HCT116 (cell line): ENCODE measurements around the gene AUTS2. TPM values are rescaled to one million over a fixed set of nuclear protein-coding genes. Genes with fewer than 3 reads are reported as not detected.

ENCODE experiments used
- ATAC-seq: fragments of 200-7000 bp; cut with Tn5 transposase; 2 replicates; pipeline ENCODE4 v1.9.1; 2020; ENCODE audit warnings: mild to moderate bottlenecking, moderate library complexity
- BruUV-seq: library from RNA; stranded (reverse); fragments of 400-500 nt; replicated peaks from 2 replicates; lab custom pipeline; 2021; lab: Mats Ljungman, UMichigan
- CTCF ChIA-PET: fragments of 300-600 bp; sonication (Branson Sonifier 250); formaldehyde crosslinking; loops from one replicate; lab custom pipeline; 2021; ENCODE audit warnings: antibody characterized with exemption; lab: Charles Lee
- POLR2A ChIA-PET: fragments of 300-600, 350-600 bp; sonication (Branson Sonifier 250); formaldehyde crosslinking; loops from one replicate; lab custom pipeline; 2021; ENCODE audit warnings: antibody characterized with exemption; lab: Charles Lee
- RAD21 ChIA-PET, 2 experiments: fragments of 300-600 bp; sonication (Branson Sonifier 250); formaldehyde crosslinking; loops; one replicate each; lab custom pipeline; 2023; ENCODE audit warnings: low total read pairs in 2 of 2; ENCODE audit not compliant: uncharacterized antibody in 2 of 2, unreplicated experiment in 2 of 2, low non-redundant PET in 1 of 2; lab: Charles Lee
- DNase-seq: peaks from one replicate; pipeline ENCODE4 v3.0.0-alpha.2; 2010; ENCODE audit warnings: low read depth, low spot score
- H2AFZ ChIP-seq: fragments of 200-600 bp; shearing (Covaris generic), sonication (generic); 2 replicates; pipeline ENCODE4 v1.6.1; 2017; ENCODE audit warnings: low read depth, mixed run types, mixed read lengths, antibody characterized with exemption, low read length; ENCODE audit not compliant: poor library complexity, severe bottlenecking
- H3K27ac ChIP-seq: 2 replicates; pipeline ENCODE4 v1.5.1; 2012; ENCODE audit warnings: low read depth, low read length
- H3K27me3 ChIP-seq: fragments of 200-600 bp; sonication (generic); 2 replicates; pipeline ENCODE4 v1.6.1; 2016; ENCODE audit warnings: mixed run types, low read length, mixed read lengths; ENCODE audit not compliant: insufficient read depth
- H3K36me3 ChIP-seq, 2 experiments: fragments of 200-500 bp in 1 of 2; fragments of 200-600 bp in 1 of 2; sonication (Bioruptor generic) in 1 of 2; sonication (generic) in 1 of 2; 2 replicates each; pipeline versions ENCODE4 v1.5.1 to v1.6.1; 2014 to 2016; ENCODE audit warnings: low read length in 2 of 2, inconsistent platforms in 1 of 2, mixed read lengths in 1 of 2, mixed run types in 1 of 2; ENCODE audit not compliant: insufficient read depth in 2 of 2, control insufficient read depth in 1 of 2
- H3K4me1 ChIP-seq, 2 experiments: fragments of 200-600 bp in 1 of 2; sonication (generic) in 1 of 2; 2 replicates each; pipeline versions ENCODE4 v1.5.1 to v1.6.1; 2012 to 2017; ENCODE audit warnings: low read length in 2 of 2, inconsistent platforms in 1 of 2, mild to moderate bottlenecking in 1 of 2, mixed read lengths in 1 of 2, mixed run types in 1 of 2, moderate library complexity in 1 of 2; ENCODE audit not compliant: insufficient read depth in 2 of 2, control insufficient read depth in 1 of 2
- H3K4me2 ChIP-seq: fragments of 200-600 bp; sonication (generic); 2 replicates; pipeline ENCODE4 v1.6.1; 2017; ENCODE audit warnings: mixed run types, low read length, mixed read lengths
- H3K4me3 ChIP-seq, 2 experiments: fragments of 200-600 bp in 1 of 2; sonication (generic) in 1 of 2; replicated peaks in 1 of 2; 2 replicates each; pipeline ENCODE4 v1.5.1; 2011 to 2016; ENCODE audit warnings: low read length in 2 of 2, control low read depth in 1 of 2, low read depth in 1 of 2, mild to moderate bottlenecking in 1 of 2, mixed read lengths in 1 of 2, mixed run types in 1 of 2
- H3K79me2 ChIP-seq: fragments of 200-600 bp; sonication (generic); 2 replicates; pipeline ENCODE4 v1.6.1; 2017; ENCODE audit warnings: mild to moderate bottlenecking, mixed run types, low read length, moderate library complexity, mixed read lengths; ENCODE audit not compliant: insufficient read depth
- H3K9ac ChIP-seq: fragments of 200-600 bp; sonication (generic); 2 replicates; pipeline ENCODE4 v1.6.1; 2016; ENCODE audit warnings: low read length, mixed read lengths
- H3K9me2 ChIP-seq: fragments of 200-600 bp; sonication (generic), shearing (Covaris generic); 2 replicates; pipeline ENCODE4 v1.6.1; 2017; ENCODE audit warnings: mixed run types, mild to moderate bottlenecking, moderate library complexity; ENCODE audit not compliant: insufficient read depth
- H3K9me3 ChIP-seq, 2 experiments: fragments of 200-500 bp in 1 of 2; fragments of 200-600 bp in 1 of 2; sonication (Bioruptor generic) in 1 of 2; sonication (generic) in 1 of 2; 2 replicates each; pipeline ENCODE4 v1.6.1; 2014 to 2017; ENCODE audit warnings: low read length in 2 of 2, mixed read lengths in 2 of 2, inconsistent platforms in 1 of 2, low read depth in 1 of 2, mild to moderate bottlenecking in 1 of 2, mixed run types in 1 of 2, moderate library complexity in 1 of 2; ENCODE audit not compliant: control insufficient read depth in 1 of 2, insufficient read depth in 1 of 2
- H4K20me1 ChIP-seq: fragments of 200-600 bp; sonication (generic), shearing (Covaris generic); 2 replicates; pipeline ENCODE4 v1.6.1; 2017; ENCODE audit warnings: mixed run types, mild to moderate bottlenecking, moderate library complexity; ENCODE audit not compliant: insufficient read depth
- CBX3 ChIP-seq: IDR thresholded peaks from 2 replicates; pipeline ENCODE4 v1.6.1; 2012; ENCODE audit warnings: low read depth
- EGR1 ChIP-seq: IDR thresholded peaks from 2 replicates; pipeline ENCODE4 v1.6.1; 2012; ENCODE audit warnings: low read depth
- EZH2phosphoT487 ChIP-seq: fragments of 200-600 bp; IDR thresholded peaks from 2 replicates; pipeline ENCODE4 v1.6.1; 2018; ENCODE audit warnings: antibody characterized with exemption, borderline replicate concordance
- FOSL1 ChIP-seq: IDR thresholded peaks from 2 replicates; pipeline ENCODE4 v1.6.1; 2012; ENCODE audit warnings: low read depth
- POLR2A ChIP-seq: IDR thresholded peaks from 2 replicates; pipeline ENCODE4 v1.7.0; 2011; ENCODE audit warnings: borderline replicate concordance; ENCODE audit not compliant: insufficient read depth, insufficient read length; ENCODE audit errors: extremely low read depth
- POLR2AphosphoS5 ChIP-seq: IDR thresholded peaks from 2 replicates; pipeline ENCODE4 v1.6.1; 2011; ENCODE audit warnings: mild to moderate bottlenecking, low read depth, low read length, moderate library complexity
- SP1 ChIP-seq: IDR thresholded peaks from 2 replicates; pipeline ENCODE4 v1.6.1; 2012; ENCODE audit warnings: low read depth
- SRF ChIP-seq: IDR thresholded peaks from 2 replicates; pipeline ENCODE4 v1.6.1; 2012; ENCODE audit warnings: low read depth
- YY1 ChIP-seq: IDR thresholded peaks from 2 replicates; pipeline ENCODE4 v1.6.1; 2011; ENCODE audit warnings: low read length, low read depth, moderate library complexity, mild to moderate bottlenecking; ENCODE audit not compliant: insufficient replicate concordance; ENCODE audit errors: extremely low read depth
- ZFX ChIP-seq: fragments of 450-650 bp; IDR thresholded peaks from 2 replicates; pipeline ENCODE4 v1.6.1; 2017
- intact Hi-C: fragments of 100-400 bp; cut with micrococcal nuclease; formaldehyde crosslinking; loops from 2 replicates; pipeline ENCODE4 v1.10.0; 2022
- total RNA-seq: library from RNA; stranded (reverse); gene quantifications from one replicate; pipeline ENCODE4 v1.2.1, GENCODE V29; 2021; ENCODE audit not compliant: unreplicated experiment
- TF ChIP-seq, protein P1 (sequence below): IDR thresholded peaks from 2 replicates; pipeline ENCODE4 v1.6.1; 2011; ENCODE audit warnings: mild to moderate bottlenecking, low read length, moderate library complexity; ENCODE audit not compliant: insufficient replicate concordance; ENCODE audit errors: extremely low read depth

AUTS2 gene
- total RNA-seq, 1 experiment from 2014 or later = 0.93 TPM

DNA sequence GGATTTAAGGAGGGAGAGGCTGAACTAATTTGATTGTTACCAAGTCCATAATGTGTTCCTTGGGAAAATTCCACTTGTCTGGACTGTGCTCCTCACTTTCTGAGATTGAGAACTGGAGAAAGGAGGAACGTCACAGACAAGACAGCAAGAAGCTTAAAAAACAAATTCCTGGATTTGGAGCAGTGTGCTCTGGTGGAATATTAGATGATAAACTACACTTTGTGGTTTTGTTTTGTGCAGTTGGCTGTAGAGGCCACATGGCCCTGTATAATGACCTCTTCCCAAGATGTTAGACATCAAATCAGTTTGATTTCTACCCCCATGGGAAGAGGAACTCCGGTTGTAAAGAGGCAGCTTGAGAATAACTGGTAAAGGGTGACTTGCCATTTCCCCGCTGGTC lies 1112.4 kb downstream of the AUTS2 start:
- CTCF ChIA-PET = no interaction called here
- Histone ChIP-seq H2AFZ (no peak overlapping the region), H3K27ac (no peak overlapping the region), H3K27me3 (no peaks in the 10 kb centered on the region), H4K20me1 (no peaks in the 10 kb centered on the region), H3K36me3 (no peaks in the 10 kb centered on the region), H3K9ac (no peak overlapping the region), H3K4me3 (no peak overlapping the region), H3K79me2 (no peaks in the 10 kb centered on the region), H3K4me2 (no peak overlapping the region), H3K4me1 (no peaks in the 10 kb centered on the region), H3K9me3 (peaks cover 0 to 13% of the 10 kb centered on the region in 2 experiments; a peak in 2 of 4 replicates), H3K9me2 (no peaks in the 10 kb centered on the region)
- no TSS peak for BruUV-seq
- no peak for ATAC-seq
- RAD21 ChIA-PET = no interaction called here
- intact Hi-C loops = no loop called here
- no peak for TF ChIP-seq EGR1
- TF ChIP-seq POLR2A = no peak
- no peak for TF ChIP-seq SRF
- no peak for TF ChIP-seq SP1
- TF ChIP-seq EZH2phosphoT487 = no peak
- TF ChIP-seq FOSL1 = no peak
- TF ChIP-seq, protein P1, sequence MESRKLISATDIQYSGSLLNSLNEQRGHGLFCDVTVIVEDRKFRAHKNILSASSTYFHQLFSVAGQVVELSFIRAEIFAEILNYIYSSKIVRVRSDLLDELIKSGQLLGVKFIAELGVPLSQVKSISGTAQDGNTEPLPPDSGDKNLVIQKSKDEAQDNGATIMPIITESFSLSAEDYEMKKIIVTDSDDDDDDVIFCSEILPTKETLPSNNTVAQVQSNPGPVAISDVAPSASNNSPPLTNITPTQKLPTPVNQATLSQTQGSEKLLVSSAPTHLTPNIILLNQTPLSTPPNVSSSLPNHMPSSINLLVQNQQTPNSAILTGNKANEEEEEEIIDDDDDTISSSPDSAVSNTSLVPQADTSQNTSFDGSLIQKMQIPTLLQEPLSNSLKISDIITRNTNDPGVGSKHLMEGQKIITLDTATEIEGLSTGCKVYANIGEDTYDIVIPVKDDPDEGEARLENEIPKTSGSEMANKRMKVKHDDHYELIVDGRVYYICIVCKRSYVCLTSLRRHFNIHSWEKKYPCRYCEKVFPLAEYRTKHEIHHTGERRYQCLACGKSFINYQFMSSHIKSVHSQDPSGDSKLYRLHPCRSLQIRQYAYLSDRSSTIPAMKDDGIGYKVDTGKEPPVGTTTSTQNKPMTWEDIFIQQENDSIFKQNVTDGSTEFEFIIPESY = no peak
- TF ChIP-seq POLR2AphosphoS5 = no peak
- TF ChIP-seq ZFX = no peak
- TF ChIP-seq YY1 = no peak
- TF ChIP-seq CBX3 = no peak
- POLR2A ChIA-PET = no interaction called here
- DNase-seq = no peak
